Measurements from ENCODE around the gene CLEC10A.

CLEC10A gene

GRCh38 chr17:7108981-7109380 lies 28.9 kb upstream of the CLEC10A start:
- TF ChIP-seq, protein P1, sequence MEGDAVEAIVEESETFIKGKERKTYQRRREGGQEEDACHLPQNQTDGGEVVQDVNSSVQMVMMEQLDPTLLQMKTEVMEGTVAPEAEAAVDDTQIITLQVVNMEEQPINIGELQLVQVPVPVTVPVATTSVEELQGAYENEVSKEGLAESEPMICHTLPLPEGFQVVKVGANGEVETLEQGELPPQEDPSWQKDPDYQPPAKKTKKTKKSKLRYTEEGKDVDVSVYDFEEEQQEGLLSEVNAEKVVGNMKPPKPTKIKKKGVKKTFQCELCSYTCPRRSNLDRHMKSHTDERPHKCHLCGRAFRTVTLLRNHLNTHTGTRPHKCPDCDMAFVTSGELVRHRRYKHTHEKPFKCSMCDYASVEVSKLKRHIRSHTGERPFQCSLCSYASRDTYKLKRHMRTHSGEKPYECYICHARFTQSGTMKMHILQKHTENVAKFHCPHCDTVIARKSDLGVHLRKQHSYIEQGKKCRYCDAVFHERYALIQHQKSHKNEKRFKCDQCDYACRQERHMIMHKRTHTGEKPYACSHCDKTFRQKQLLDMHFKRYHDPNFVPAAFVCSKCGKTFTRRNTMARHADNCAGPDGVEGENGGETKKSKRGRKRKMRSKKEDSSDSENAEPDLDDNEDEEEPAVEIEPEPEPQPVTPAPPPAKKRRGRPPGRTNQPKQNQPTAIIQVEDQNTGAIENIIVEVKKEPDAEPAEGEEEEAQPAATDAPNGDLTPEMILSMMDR (IDR thresholded peaks at IDR 0.05; ENCODE audit: unreplicated experiment in 3 of 3), result no peak
- Mint-ChIP-seq H3K9me3 (no peaks in the 10 kb centered on the region), H3K27ac (no peak overlapping the region), H3K4me3 (no peak overlapping the region), H3K36me3 (ENCODE audit: low read depth) (no peaks in the 10 kb centered on the region), H3K27me3 (ENCODE audit: low read depth) (peaks cover 3% of the 10 kb centered on the region), H3K4me1 (no peaks in the 10 kb centered on the region)

- no peaks in the 10 kb centered on the region for H3K36me3 Mint-ChIP-seq (ENCODE audit: low read depth)
- no peak overlapping the region for H3K27ac Mint-ChIP-seq
- no peak overlapping the region for H3K4me3 Mint-ChIP-seq
- no peaks in the 10 kb centered on the region for H3K9me3 Mint-ChIP-seq
- TF ChIP-seq, protein P1 (IDR thresholded peaks at IDR 0.05; ENCODE audit: unreplicated experiment in 3 of 3), result no peak
- no peaks in the 10 kb centered on the region for H3K4me1 Mint-ChIP-seq
- peaks cover 3% of the 10 kb centered on the region for H3K27me3 Mint-ChIP-seq (ENCODE audit: low read depth)
These were observed 28.5 kb upstream of the CLEC10A start for GRCh38 chr17:7108560-7108925.

DNA sequence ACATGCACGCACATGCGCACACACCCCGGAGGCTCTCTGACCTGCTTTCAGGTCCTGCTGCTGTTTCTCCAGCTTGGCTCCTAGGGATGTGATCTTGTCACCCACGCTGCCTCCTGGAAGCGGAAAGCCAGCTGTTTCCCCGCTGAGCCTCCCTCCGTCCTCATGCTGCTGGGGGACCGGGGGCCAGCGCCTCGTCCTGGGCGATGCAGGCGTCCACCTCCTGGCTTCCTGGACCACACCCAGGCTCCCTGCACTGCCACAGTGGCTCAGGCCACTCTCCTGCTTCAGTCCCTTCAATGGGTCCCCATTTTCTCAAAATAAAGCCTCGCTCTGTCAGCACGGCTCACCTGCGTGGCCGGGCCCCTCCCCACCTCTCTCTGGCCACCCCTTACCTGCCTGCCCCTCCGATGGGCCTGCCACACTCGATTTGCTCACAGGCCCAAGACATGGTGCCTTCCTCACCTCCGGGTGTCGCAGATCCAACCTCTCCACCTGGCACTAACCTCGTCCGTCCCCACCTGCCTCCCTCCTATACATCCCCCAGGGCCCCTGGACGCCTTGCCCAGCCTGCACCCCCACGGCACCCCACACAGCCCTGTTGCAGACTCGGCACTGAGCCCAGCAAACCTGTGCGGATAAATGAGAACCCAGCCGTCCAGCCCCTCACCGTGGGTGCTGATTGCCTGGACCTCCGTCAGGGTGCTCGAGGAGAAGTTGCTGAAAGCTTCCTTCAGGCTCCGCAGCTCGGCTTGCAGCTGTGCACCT lies 27.9 kb upstream of the CLEC10A start:
- no peaks in the 10 kb centered on the region for H3K4me1 Mint-ChIP-seq
- peaks cover 9% of the 10 kb centered on the region for H3K27me3 Mint-ChIP-seq (ENCODE audit: low read depth)
- no peaks in the 10 kb centered on the region for H3K36me3 Mint-ChIP-seq (ENCODE audit: low read depth)
- H3K27ac Mint-ChIP-seq, result no peak overlapping the region
- H3K9me3 Mint-ChIP-seq, result no peaks in the 10 kb centered on the region
- H3K4me3 Mint-ChIP-seq, result no peak overlapping the region
- TF ChIP-seq, protein P1 (IDR thresholded peaks at IDR 0.05; ENCODE audit: unreplicated experiment in 3 of 3), result no peak

DNA sequence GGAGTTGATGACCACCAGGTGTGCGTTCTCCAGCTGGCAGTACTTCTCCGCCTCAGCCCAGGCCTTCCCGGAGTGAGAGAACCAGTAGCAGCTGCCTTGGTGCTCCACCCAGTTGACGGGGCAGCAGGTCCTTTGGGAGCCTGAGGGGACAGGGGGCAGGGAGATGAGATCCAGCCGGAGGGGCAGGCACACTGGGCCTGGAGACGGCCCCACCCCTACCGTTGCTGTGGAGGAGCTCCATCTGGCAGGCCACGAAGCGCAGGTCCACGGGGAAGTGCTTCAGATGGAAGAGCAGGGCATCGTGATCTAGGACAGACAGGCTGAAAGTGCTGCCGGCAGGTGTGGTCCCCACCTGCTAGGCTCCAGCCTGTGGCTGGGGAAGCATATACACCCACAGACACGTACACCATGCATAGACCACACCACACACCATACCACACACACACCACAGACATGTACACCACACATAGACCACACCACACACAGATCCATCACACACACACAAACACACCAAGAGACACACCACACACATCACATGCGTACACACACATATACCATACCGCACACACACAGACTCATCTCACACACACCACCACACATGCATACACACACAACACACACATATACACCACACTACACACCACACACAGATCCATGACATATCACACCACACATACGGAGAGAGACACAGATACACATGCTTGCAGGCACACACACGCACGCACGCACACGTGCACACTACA lies 27.1 kb upstream of the CLEC10A start:
- Mint-ChIP-seq H3K4me3 (no peak overlapping the region), H3K27ac (no peak overlapping the region), H3K4me1 (no peaks in the 10 kb centered on the region), H3K36me3 (ENCODE audit: low read depth) (no peaks in the 10 kb centered on the region), H3K9me3 (no peaks in the 10 kb centered on the region), H3K27me3 (ENCODE audit: low read depth) (peaks cover 14% of the 10 kb centered on the region)
- TF ChIP-seq, protein P1 (IDR thresholded peaks at IDR 0.05; ENCODE audit: unreplicated experiment in 3 of 3), result no peak

DNA sequence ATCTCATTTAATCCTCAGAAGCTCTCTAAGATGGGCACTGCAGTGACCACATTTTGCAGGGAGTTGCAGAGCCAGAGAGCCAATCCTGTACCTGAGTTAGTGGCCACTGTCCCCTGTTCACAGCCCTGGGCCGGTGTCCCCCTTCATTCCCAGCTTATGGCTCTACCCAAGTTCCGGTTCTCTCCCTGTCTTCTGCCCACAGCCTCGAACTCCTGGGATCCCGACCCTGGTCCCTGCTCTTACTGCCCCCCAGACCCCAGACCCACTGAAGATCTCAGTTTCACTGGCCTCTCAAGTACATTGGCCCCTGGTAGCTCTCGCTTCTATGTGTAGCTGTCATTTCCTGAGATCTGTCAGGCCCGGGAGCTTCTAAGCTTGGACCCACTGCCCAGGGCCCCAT lies 22.4 kb upstream of the CLEC10A start:
- H3K4me1 Mint-ChIP-seq, result no peaks in the 10 kb centered on the region
- H3K27me3 Mint-ChIP-seq (ENCODE audit: low read depth), result peaks cover 23% of the 10 kb centered on the region
- TF ChIP-seq, protein P1 (IDR thresholded peaks at IDR 0.05; ENCODE audit: unreplicated experiment in 3 of 3), result no peak
- no peaks in the 10 kb centered on the region for H3K36me3 Mint-ChIP-seq (ENCODE audit: low read depth)
- H3K9me3 Mint-ChIP-seq, result no peaks in the 10 kb centered on the region
- no peak overlapping the region for H3K4me3 Mint-ChIP-seq
- H3K27ac Mint-ChIP-seq, result no peak overlapping the region
